Osteocyte (in vitro differentiated cells): Measurements from ENCODE around the gene PLEKHG2. TPM values are rescaled to one million over a fixed set of nuclear protein-coding genes. Genes with fewer than 3 reads are reported as not detected.

Source experiments
- DNase-seq: peaks from one replicate; pipeline ENCODE4 v3.0.0; 2021; ENCODE audit warnings: mixed read lengths; ENCODE audit not compliant: unreplicated experiment; ENCODE audit errors: extremely low spot score
- H3K27ac Mint-ChIP-seq: one replicate; pipeline ENCODE4 v1.8.0; 2021; ENCODE audit warnings: mild to moderate bottlenecking, mixed read lengths; ENCODE audit not compliant: unreplicated experiment
- H3K27me3 Mint-ChIP-seq: one replicate; pipeline ENCODE4 v1.8.0; 2021; ENCODE audit warnings: mixed read lengths; ENCODE audit not compliant: unreplicated experiment
- H3K36me3 Mint-ChIP-seq: one replicate; pipeline ENCODE4 v1.8.0; 2021; ENCODE audit warnings: mixed read lengths; ENCODE audit not compliant: unreplicated experiment
- H3K4me1 Mint-ChIP-seq: one replicate; pipeline ENCODE4 v1.8.0; 2021; ENCODE audit warnings: mixed read lengths; ENCODE audit not compliant: unreplicated experiment
- H3K4me3 Mint-ChIP-seq: one replicate; pipeline ENCODE4 v1.8.0; 2021; ENCODE audit warnings: mild to moderate bottlenecking, moderate library complexity, mixed read lengths; ENCODE audit not compliant: unreplicated experiment
- H3K9me3 Mint-ChIP-seq: one replicate; pipeline ENCODE4 v1.8.0; 2021; ENCODE audit warnings: mixed read lengths; ENCODE audit not compliant: unreplicated experiment
- CTCF ChIP-seq: fragments of 200-600 bp; sonication (generic); IDR thresholded peaks from 2 replicates; pipeline ENCODE4 v1.5.0; 2021; ENCODE audit warnings: antibody characterized with exemption, mild to moderate bottlenecking, moderate library complexity
- total RNA-seq: library from RNA; stranded (reverse); gene quantifications from 2 replicates; pipeline ENCODE4 v1.2.1, GENCODE V29; 2021

The PLEKHG2 gene
- total RNA-seq, 1 donor from 2014 or later, result 150 TPM

DNA sequence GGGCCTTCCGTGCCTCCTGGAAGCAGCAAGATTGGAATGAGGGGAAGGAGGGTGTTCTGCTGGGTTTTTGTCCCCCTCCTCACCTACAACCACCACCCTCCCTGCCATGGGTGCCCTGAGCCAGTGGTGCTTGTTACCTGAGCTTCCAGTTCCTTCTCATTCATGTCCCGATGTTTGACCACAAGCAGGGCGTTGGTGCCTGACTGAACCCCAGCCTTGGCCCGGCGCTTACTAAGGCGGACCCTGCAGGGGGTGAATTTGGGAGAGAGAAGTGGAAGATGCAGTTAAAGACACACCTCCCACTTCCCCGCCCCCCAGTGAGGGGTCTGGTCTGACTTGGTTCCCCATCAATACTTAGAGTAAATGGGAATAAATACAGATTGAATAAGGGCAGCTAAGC, 25.9 kb upstream of the PLEKHG2 start:
- H3K27me3 Mint-ChIP-seq, result no peaks in the 10 kb centered on the region
- no peak overlapping the region for H3K27ac Mint-ChIP-seq
- peaks cover 32% of the 10 kb centered on the region for H3K36me3 Mint-ChIP-seq
- TF ChIP-seq CTCF, result no peak
- no peaks in the 10 kb centered on the region for H3K9me3 Mint-ChIP-seq
- no peak overlapping the region for H3K4me3 Mint-ChIP-seq
- peaks cover 15% of the 10 kb centered on the region for H3K4me1 Mint-ChIP-seq
- DNase-seq, result no peak

- H3K4me3 Mint-ChIP-seq, result peak overlapping the region; percentile 50
- no peak for DNase-seq
- no peaks in the 10 kb centered on the region for H3K9me3 Mint-ChIP-seq
- peak overlapping the region; percentile 55 for H3K27ac Mint-ChIP-seq
- peaks cover 22% of the 10 kb centered on the region for H3K4me1 Mint-ChIP-seq
- peaks cover 30% of the 10 kb centered on the region for H3K36me3 Mint-ChIP-seq
- no peak for TF ChIP-seq CTCF
- no peaks in the 10 kb centered on the region for H3K27me3 Mint-ChIP-seq
Observed at GRCh38 chr19:39388657-39389056, 23.8 kb upstream of the PLEKHG2 start.

GRCh38 chr19:39389631-39390414, 22.6 kb upstream of the PLEKHG2 start:
- Mint-ChIP-seq H3K27me3 (no peaks in the 10 kb centered on the region), H3K27ac (peak overlapping the region; percentile 98), H3K4me3 (peak overlapping the region; percentile 97), H3K9me3 (no peaks in the 10 kb centered on the region), H3K4me1 (peaks cover 22% of the 10 kb centered on the region), H3K36me3 (peaks cover 32% of the 10 kb centered on the region)
- no peak for TF ChIP-seq CTCF
- no peak for DNase-seq

DNA sequence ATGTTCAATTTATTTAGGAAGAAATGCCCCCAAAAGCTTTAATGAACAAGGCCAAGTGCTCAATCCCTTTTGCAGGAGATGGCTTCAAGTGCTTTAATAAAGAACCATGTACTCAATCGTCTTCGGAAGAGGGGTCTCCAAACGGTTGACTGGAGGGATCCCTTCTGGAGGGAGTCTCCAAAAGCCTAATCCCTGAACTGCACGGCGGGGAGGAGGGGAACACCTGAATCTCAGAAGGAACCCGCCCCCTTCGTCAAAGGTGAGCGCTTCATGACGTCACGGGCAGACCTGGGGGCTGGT, 22.1 kb upstream of the PLEKHG2 start:
- H3K9me3 Mint-ChIP-seq, result no peaks in the 10 kb centered on the region
- peak overlapping the region; percentile 98 for H3K27ac Mint-ChIP-seq
- peak overlapping the region; percentile 97 for H3K4me3 Mint-ChIP-seq
- H3K4me1 Mint-ChIP-seq, result peaks cover 22% of the 10 kb centered on the region
- peaks cover 37% of the 10 kb centered on the region for H3K36me3 Mint-ChIP-seq
- DNase-seq, result no peak
- no peaks in the 10 kb centered on the region for H3K27me3 Mint-ChIP-seq
- no peak for TF ChIP-seq CTCF

DNA sequence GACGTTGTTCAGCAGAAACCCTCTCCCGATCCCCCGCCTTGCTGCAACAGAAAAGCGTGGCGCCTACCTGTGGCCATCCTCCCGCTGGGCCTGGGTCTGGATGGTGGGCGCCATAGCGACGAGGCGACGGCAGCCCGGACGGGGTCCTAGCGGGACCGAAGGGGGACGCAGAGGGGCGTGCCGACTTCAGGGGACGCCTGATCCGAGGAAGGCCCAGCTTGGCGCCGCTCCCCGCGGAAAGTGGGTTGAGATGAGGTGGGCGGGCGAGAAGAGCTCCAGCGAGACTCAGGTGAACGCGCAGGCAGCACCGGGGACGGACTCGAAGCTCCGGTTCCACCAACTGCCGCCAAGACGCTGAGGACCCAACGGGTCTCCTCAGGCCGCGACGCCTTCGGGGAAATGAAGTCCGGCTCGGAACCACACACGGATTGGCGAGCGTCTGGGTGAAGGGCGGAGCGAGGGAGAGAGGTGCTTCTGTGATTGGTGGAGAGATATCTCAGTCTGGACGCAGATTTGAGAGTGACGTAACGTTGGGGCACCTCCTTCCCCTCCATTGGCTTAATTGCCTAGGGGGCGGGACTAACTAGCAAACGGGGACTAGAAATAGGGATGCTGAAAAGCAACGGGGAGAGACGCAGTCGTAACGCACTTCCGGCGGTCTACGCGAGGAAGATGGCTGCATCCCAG, 21.6 kb upstream of the PLEKHG2 start, which contains the start of the genes MED29 and PAF1:
MED29 (plus strand) TSS at position 628 of the 687 bp plus-strand sequence; CDS start at position 673, 45 bp downstream.
PAF1 (minus strand) TSS at position 356 of the 687 bp plus-strand sequence; CDS start at position 114, 242 bp downstream.
- Mint-ChIP-seq H3K4me3 (peak within 1 kb of the TSS; percentile 97), H3K27ac (peak within 1 kb of the TSS; percentile 98), H3K9me3 (no peaks in the 10 kb centered on the region), H3K4me1 (peaks cover 22% of the 10 kb centered on the region), H3K27me3 (no peaks in the 10 kb centered on the region), H3K36me3 (peaks cover 33% of the 10 kb centered on the region)
- DNase-seq, result peak; percentile 98
- TF ChIP-seq CTCF, result no peak
